Hepatic stellate cell (primary cell): ENCODE results near the gene PNLIPRP1.

Experiments used
- DNase-seq: peaks from one replicate; pipeline ENCODE4 v3.0.0; 2011; ENCODE audit warnings: low spot score

The PNLIPRP1 gene

DNA sequence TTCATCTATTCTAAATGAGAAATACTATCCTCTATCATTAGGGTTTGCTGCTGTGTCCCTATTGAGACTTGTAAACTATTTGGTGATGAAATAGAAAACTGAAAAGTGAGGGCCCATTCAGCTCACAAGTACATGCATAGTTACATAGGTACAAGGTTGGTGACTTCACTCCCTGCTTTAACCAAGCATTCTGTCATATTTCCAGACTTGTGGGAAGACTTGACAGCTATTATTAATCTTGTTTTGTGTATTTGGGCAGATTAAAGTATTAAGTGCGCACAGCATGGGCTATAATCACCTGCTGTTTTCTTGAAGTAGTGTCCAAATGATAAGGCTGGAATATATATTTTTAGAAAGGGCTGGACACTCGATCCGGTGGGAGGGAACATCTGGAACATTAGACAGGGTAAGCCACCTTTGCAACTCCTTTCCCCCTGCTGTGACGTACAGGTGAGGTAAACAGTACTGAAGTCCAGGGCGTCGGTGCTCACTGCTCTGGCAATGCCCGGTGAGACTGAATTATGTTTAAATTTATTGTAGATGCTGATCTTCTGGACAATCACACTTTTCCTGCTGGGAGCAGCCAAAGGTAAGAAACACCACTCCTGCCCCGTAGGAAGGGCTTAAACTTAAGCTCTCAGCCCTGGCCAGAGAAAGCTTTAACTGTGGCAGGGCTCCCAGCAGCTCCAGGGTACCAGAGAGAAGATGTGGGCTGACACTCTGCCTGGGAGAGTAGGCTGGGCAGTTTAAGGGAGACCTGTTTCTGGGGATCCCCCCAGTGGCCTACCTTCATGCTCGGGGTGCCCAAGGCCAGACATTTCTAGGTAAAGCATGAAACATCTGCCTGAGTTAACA lies at the start of gene PNLIPRP1:
PNLIPRP1 (plus strand) TSS at position 370 of the 855 bp plus-strand sequence; CDS start at position 541, 171 bp downstream.
- DNase-seq, result no peak

DNA sequence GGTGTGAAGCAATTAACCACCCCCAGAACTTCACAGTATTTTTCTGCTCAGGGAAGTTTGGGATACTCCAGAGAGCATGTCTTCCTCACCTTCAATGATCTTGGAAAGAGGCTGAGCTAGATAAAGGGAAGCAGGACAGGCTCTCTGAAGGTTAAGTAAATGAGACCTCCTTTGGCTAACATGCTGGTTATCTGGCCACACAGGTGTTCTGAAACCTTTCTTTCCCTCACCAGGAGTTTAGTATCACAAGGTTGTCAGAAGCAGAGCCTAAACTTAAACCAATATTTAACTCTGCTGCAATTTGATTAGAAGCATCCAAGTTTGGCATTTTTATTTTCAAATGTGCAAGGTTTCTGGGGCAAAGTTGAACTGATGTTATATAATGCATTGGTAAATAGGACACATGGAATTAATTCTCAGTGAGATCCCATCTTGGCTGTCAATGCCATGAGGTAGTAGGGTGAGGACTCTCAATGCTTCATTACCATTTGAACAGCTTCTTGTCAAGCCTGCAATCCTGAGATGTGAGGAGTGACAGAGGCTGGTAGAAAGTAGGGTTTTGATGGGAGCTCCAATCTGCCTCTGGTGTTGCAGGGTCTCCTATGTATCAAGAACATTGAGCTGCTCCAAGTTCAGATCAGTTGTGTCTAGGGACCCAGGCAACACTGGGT lies 48.6 kb upstream of the PNLIPRP1 start:
- DNase-seq, result no peak

DNA sequence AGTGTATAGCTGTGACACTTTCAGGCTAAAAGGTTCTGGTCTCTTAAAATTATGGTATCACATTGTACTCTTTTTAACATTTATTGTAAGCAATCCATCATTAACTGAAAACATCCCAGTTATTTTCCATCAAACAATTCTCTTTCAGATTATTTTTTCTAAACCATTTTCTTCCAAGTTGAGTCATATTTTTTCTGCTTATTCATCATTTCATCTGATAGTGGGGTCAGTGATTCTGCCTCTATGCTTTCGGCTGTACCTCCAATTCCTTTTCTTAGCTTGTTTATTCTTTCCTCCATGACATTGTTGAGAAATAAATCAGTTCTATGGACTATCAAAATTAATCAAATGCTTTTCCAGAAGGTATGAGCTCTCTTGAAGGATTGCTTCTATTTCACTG lies 45.6 kb upstream of the PNLIPRP1 start:
- DNase-seq, result no peak

DNA sequence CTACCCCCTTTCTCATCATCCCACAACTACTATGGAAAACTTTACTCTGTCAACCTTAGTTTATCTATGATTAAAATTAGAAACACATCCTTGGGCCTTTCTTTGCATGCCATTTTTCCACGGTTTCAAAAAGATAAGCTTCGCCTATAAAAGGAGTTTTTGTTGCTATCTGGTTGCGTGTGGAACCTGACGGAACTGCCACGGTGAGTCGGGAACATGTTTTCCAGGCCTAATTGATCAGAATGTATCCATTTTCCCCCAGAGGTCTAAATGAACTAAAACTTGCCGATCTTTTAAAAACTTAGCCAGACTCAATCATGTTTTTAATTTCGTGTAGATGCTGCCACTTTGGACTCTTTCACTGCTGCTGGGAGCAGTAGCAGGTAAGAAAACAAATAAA lies 45.0 kb upstream of the PNLIPRP1 start, which contains the start of gene PNLIP:
PNLIP (plus strand) TSS at position 176 of the 400 bp plus-strand sequence; CDS start at position 338, 162 bp downstream.
- no peak for DNase-seq

DNA sequence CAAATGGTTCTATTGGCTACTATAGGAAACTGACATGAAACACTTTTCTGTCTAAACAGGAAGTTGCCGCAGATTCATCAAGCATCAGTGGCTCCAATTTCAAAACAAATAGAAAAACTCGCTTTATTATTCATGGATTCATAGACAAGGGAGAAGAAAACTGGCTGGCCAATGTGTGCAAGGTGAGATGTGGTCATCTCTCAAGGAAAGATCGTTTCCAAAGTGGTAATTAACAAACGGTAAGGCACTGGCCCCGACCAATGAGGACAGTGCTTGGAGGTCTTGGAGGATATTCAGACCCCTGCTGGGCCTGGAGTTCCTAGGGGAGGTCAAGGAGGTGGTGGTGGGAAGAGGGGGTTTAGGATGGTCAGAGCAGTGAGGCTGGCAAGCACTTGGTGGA lies 42.5 kb upstream of the PNLIPRP1 start:
- DNase-seq, result no peak

DNA sequence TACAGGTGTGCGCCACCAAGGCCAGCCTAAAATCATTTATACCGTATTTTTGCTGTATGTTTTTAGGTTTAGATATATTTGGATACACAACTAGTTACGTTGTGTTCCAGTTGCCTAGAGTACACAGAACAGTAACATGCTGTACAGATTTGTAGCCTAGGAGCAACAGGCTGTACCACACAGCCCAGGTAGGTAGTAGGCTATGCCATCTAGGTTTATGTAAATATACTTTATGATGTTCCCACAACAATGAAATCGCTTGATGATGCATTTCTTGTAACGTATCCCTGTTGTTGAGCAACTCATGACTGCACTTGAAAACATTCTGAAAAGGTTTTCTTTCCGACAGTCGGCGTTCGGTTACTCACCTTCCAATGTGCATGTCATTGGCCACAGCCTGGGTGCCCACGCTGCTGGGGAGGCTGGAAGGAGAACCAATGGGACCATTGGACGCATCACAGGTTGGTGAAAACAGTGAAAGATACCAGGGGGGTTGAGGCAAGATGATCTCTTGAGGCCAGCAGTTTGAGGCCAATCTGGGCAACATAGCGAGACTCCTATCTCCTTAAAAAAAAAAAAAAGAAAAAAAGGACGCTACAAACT lies 37.3 kb upstream of the PNLIPRP1 start:
- no peak for DNase-seq

DNA sequence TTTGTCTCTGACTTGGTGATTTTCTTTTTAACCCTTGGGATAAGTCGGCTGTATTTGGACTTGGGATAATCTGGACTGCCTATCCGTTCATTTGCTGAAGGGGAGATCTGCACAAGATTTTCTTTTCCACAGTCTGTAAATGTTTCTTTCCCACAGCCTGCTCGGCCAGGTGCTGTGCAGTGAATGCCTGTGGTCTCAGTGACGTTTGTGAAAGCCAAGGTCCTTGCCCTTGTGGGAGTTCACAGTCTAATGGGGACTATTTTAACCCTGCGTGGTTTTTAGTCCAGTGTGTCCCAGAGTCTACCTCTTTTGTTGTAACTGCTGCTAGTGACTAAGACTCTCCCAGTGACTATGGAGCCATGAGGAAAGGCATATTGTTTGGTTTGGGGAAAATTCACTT lies 36.1 kb upstream of the PNLIPRP1 start:
- no peak for DNase-seq

DNA sequence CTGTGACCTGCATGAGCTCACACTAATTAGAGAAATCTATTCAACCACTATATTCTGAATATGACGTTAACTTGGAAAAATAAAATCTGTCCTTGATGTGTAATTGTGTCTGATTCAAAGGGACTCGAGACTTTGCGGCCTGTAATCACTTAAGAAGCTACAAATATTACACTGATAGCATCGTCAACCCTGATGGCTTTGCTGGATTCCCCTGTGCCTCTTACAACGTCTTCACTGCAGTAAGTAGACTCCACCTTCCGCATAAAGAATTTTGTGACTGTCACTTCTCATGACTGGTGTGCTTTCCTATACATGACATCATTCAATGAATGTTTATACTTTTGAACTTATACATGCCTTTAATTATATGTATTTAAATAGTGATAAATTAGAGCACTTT lies 34.9 kb upstream of the PNLIPRP1 start:
- no peak for DNase-seq

DNA sequence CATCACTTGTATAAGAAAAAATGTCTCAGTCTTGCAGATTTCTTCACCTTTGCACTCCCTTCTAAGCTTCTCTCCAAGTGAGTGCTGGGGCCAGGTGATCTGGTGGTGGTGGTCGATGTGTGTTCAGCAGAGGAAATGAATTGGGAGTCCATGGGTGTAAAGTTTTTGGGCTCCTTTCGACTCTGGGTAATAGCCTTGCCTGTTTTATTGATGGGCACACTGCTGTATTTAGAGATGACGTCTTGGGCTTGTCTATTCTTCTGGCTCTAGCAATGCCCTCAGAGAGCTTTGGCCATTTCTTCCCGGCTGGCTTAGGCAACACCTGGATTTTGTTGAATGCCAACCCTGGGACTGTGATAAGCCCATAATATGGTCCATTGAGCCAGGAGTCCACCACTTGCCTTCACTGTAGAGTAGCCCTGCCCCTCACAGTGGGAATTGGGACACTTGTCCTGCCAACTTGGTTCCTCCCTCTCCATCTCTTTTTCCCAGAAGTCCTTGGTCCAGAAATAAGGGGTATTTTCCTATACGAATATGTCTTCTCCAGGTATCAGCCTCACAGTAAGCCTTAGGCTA lies 33.4 kb upstream of the PNLIPRP1 start:
- no peak for DNase-seq

DNA sequence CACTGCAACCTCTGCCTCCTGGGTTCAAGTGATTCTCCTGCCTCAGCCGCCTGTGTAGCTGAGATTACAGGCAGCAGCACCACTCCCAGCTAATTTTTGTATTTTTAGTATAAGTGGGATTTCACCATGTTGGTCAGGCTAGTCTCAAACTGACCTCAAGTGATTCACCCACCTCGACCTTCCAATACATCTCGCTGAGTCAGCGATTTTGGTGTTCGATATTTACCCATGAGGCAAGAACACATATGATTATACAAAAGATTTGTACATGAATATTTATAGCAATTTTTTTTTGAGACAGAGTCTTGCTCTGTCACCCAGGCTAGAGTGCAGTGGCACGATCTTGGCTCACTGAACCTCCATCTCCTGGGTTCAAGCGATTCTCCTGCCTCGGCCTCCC lies 25.2 kb upstream of the PNLIPRP1 start:
- no peak for DNase-seq

DNA sequence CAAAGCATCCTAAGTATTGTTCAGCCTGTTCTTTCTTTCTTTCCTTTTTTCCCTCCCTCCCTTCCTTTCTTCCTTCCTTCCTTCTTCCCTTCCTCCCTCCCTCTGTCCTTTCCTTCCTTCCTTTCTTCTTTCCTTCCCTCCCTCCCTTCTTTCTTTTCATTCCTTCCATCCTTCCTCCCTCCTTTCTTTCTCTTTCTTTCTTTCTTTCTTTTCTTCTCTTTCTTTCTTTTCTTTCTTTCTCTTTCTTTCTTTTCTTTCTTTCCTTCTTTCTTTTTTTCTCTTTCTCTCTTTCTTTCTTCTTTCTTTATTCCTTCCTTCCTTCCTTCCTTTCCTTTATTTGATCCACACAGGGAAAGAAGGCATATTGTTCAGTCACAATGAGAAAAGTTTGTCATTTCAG lies 23.8 kb upstream of the PNLIPRP1 start:
- DNase-seq, result no peak

DNA sequence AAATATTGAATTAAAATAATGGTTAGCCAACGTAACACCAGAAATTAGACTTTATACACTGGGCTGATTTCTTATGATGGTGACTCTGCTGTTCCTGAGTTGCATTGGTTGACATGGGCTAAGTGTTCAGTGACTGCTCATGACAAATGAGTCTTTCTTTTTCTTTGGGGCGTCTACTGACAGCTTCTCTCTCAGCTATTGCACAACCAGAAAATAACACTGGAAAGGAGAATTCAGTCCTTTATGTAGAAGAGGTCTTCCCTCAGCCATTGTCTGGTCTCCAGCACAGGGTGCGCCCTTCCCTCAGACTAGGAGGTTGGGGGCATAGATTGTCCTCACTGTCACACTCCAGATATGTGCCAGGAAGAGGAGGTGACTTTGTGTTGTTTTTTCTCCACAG lies 23.4 kb upstream of the PNLIPRP1 start:
- DNase-seq, result no peak

DNA sequence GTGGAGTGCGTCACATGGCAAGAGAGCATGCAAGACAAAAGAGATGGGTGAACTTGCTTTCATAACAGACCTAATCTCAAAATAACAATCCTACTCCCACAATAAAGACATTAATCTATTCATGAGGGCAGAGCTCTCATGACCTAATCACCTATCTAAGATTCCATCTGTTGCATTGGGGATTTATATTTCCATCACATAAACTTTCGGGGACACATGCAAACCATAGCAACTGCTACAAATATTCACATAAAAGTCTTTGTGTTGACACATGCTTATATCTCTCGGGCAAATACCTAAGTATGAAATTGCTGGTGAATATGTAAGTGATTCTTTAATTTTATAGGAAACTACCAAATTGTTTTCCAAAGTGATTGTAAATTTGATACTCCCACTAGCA lies 16.0 kb upstream of the PNLIPRP1 start:
- DNase-seq, result no peak

DNA sequence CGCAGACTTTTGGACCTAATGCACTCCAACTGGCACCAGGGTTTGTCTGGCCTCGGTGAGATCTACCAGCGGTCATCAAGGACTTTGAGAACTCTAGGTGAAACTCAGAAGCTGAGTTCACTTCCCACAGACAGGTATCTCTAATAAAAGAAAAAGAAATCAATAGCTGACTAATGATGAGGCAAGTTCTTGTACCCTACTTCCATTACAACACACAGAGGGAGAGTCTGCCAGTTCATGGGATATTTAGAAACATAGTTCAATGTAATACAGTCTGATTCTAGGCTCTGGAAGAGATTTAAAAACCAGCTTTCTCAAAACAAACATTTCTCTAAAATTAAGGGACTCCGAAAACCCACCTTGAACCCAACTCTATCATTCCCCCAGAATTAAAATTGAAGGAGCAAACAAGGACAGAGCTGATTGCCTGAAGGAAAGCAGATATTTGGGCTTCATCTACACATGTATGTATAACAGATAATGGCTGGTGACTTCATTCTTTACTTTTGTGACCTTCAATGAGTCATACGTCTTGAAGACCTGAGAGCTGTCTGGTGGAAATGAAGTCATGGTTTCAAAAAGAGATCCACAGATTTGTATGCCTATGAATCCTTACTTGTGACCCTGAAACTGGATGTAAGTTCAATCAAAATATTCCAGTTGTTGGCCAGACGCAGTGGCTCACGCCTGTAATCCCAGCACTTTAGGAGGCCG lies 2.7 kb upstream of the PNLIPRP1 start:
- no peak for DNase-seq

DNA sequence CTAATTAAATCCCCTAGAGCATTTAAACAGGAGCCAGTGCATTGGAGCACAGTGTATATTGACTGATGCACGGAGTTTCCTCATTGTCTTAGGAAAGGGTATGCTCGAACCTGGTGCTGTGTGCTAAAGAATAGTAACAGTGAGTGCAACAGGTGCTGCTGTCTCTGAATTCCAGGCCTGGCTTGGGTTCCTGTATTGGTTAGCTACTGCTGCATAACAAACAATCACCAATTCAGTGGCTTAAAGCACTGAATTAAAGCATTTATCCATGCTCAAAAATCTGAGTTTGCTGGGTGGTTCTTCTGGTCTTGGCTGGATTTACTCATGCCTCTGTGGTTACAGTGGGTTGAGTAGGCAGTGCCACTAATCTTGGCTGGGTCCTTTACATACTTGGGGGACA lies 1.8 kb upstream of the PNLIPRP1 start:
- DNase-seq, result no peak

DNA sequence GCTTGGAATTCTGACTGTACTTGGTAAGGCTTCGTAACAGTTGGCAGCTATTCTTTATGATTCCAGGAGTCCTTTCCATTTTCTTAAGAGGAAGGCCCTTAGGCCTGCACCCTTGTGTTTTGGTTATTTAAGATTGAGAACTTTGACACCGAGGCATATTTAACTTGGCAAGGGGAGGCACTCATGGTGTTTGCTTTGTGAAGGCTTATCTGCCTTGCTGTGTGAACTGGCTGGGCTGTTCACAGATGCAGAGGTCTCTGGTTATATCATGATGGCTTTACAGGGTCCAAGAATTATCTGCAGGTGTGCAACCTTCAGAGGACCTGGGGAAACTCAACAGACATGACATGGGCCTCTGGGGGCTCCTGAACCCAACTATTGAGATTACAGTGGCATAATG lies 833 bp upstream of the PNLIPRP1 start:
- no peak for DNase-seq

DNA sequence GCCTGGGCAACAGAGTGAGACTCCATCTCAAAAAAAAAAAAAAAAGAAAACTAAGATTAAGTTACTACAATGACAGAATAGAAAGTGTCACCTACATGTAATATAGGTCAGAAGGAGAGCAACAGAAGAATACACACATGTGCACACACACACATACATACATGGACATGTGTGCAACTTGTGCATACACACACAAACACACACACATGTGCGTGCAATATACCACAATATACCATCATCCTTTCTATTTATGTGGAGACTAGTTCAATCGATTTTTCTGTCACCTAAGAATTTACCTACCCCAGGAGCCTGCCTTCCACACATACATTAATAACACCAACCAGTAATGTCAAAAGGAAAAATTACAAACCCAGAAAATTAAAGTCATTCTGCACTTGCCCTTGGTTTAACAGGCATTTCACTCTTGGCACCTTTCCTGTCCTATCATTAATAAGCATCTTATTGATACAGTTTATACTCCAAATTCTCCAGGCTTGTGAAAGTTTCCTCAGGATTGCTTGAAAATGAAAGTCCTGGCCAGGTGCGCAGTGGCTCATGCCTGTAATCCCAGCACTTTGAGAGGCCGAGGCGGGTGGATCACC lies 2.5 kb downstream of the PNLIPRP1 start:
- DNase-seq, result no peak

DNA sequence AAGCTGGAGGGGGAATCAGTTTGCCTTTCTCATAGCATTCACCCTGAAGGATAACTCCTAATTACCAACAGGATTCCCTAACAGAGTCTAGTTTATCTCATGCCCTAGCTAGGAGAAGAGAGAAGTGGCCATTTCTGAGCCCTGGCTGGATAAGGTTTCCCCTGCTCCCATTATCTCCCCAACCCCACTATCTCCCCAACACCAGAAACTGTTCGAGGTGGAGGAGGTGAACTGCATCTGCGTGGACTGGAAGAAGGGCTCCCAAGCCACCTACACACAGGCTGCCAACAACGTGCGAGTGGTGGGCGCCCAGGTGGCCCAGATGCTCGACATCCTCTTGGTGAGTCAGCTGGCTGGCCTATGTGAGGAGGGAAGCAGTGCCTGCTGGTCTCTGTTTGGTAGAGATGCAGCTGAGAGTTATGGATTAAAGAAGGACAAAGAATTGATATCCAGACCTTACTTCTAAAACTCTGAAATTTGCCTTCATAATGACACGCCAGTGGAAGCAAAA lies 3.8 kb downstream of the PNLIPRP1 start:
- DNase-seq, result no peak

DNA sequence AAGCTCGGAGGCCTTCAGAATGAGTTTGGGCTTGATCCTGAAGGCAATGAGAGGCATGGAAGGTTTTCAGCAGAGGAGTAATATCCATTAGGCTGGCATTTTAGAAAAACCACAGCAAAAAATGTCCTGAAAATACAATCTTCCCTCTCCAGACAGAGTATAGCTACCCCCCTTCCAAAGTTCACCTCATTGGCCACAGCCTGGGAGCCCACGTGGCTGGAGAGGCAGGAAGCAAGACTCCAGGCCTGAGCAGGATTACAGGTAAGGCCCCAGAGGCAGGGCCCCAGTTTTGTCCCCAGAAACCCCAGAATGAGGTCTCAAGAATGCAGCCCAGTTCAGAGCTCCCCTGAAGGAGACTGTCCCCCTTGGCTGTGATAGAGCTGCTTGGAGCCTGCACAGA lies 5.3 kb downstream of the PNLIPRP1 start:
- no peak for DNase-seq

DNA sequence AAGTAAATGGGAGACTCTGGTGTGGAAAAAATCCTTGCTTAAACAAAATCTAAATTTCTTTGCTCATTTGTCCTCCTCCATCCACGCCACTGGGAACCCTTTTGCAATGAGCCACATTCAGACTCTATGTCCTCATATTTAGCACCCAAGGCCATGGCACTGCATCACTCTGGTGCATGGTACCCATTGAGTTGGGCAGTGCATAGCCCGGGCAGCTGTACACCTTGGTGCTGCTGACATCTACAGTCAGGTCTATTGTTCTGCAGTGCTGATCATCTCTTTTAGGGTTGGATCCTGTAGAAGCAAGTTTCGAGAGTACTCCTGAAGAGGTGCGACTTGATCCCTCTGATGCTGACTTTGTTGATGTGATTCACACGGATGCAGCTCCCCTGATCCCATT lies 6.8 kb downstream of the PNLIPRP1 start:
- no peak for DNase-seq

DNA sequence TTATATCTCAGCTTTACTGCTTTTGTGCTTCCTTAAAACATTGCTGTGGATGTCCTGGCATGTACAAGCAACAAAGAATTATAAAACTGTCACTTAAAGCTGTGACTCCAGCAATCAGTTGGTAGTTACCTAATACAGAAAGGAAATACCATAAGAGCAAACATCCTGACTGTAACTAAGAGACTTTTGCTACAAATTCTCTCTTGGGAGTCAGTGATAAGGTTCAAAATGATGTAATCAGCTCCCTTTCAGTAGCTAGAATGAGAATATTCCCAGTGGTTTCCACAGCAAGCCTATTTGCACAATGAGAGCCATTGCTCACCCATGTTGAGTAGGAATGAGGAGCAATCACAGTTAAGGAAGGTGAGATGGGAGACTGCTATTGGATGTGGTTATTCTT lies 7.6 kb downstream of the PNLIPRP1 start:
- no peak for DNase-seq
